IMR-90 (cell line): Measurements from ENCODE around the gene TBPL2. TPM values are rescaled to one million over a fixed set of nuclear protein-coding genes. Genes with fewer than 3 reads are reported as not detected.

Experiments
- ATAC-seq: fragments of 200-7000 bp; cut with Tn5 transposase; 2 replicates; pipeline ENCODE4 v1.9.1; 2020; ENCODE audit warnings: low read depth, mild to moderate bottlenecking, moderate library complexity
- BruUV-seq: library from RNA; stranded (reverse); fragments of 400-500 nt; replicated peaks from 2 replicates; lab custom pipeline; 2021; lab: Mats Ljungman, UMichigan
- CTCF ChIA-PET: fragments of 300-600 bp; formaldehyde crosslinking; extraction: SDS; loops from one replicate; lab custom pipeline; 2021; ENCODE audit warnings: antibody characterized with exemption; lab: Yijun Ruan, JAX
- POLR2A ChIA-PET: fragments of 300-600 bp; sonication (Branson Sonifier 250); formaldehyde crosslinking; loops from one replicate; lab custom pipeline; 2022; ENCODE audit warnings: antibody characterized with exemption; ENCODE audit not compliant: unreplicated experiment; lab: Charles Lee
- DNase-seq: peaks from one replicate; pipeline ENCODE4 v3.0.0; 2013
- H2AFZ ChIP-seq: replicated peaks from 2 replicates; pipeline ENCODE3; 2013; ENCODE audit warnings: low read length, mild to moderate bottlenecking; ENCODE audit not compliant: poor library complexity
- H2AK5ac ChIP-seq: 2 replicates; pipeline ENCODE4 v1.6.1; 2013; ENCODE audit warnings: low read depth, low read length, inconsistent platforms
- H2AK9ac ChIP-seq: replicated peaks from 2 replicates; pipeline ENCODE3; 2013; ENCODE audit warnings: mild to moderate bottlenecking, low read depth, low read length, moderate library complexity; ENCODE audit not compliant: poor library complexity
- H2BK120ac ChIP-seq: 2 replicates; pipeline ENCODE4 v1.6.1; 2013; ENCODE audit warnings: low read depth, low read length, inconsistent platforms
- H2BK15ac ChIP-seq: 3 replicates; pipeline ENCODE4 v1.6.1; 2013; ENCODE audit warnings: low read depth, low read length, inconsistent platforms
- H2BK20ac ChIP-seq: 2 replicates; pipeline ENCODE4 v1.6.1; 2013; ENCODE audit warnings: low read depth, mild to moderate bottlenecking, inconsistent platforms, low read length, moderate library complexity
- H2BK5ac ChIP-seq: 2 replicates; pipeline ENCODE4 v1.6.1; 2013; ENCODE audit warnings: mild to moderate bottlenecking, low read depth, low read length, inconsistent platforms; ENCODE audit not compliant: poor library complexity, severe bottlenecking
- H3K14ac ChIP-seq: replicated peaks from 2 replicates; pipeline ENCODE4 v1.6.1; 2013; ENCODE audit warnings: low read depth, low read length, inconsistent platforms
- H3K18ac ChIP-seq: 2 replicates; pipeline ENCODE4 v1.6.1; 2013; ENCODE audit warnings: low read depth, low read length, control low read depth
- H3K23ac ChIP-seq: 2 replicates; pipeline ENCODE4 v1.6.1; 2013; ENCODE audit warnings: low read depth, low read length, inconsistent platforms
- H3K27ac ChIP-seq: 2 replicates; pipeline ENCODE4 v1.5.1; 2013; ENCODE audit warnings: mild to moderate bottlenecking, control low read depth, low read length; ENCODE audit not compliant: insufficient read depth
- H3K27me3 ChIP-seq: 2 replicates; pipeline ENCODE4 v1.6.1; 2013; ENCODE audit warnings: low read length; ENCODE audit not compliant: control insufficient read depth, insufficient read depth
- H3K36me3 ChIP-seq: 2 replicates; pipeline ENCODE4 v1.6.1; 2013; ENCODE audit warnings: low read length, mixed read lengths; ENCODE audit not compliant: control insufficient read depth, insufficient read depth
- H3K4ac ChIP-seq: 2 replicates; pipeline ENCODE4 v1.6.1; 2013; ENCODE audit warnings: low read depth, low read length, inconsistent platforms
- H3K4me1 ChIP-seq: 2 replicates; pipeline ENCODE4 v1.6.1; 2013; ENCODE audit warnings: low read length, mixed read lengths; ENCODE audit not compliant: control insufficient read depth, insufficient read depth
- H3K4me2 ChIP-seq: 2 replicates; pipeline ENCODE4 v1.6.1; 2013; ENCODE audit warnings: low read depth, mild to moderate bottlenecking, control low read depth, low read length, moderate library complexity
- H3K4me3 ChIP-seq: 2 replicates; pipeline ENCODE4 v1.5.1; 2013; ENCODE audit warnings: low read depth, mild to moderate bottlenecking, control low read depth, low read length, moderate library complexity; ENCODE audit not compliant: insufficient read depth
- H3K56ac ChIP-seq: 2 replicates; pipeline ENCODE4 v1.6.1; 2013; ENCODE audit warnings: low read length, inconsistent platforms; ENCODE audit not compliant: insufficient read depth; ENCODE audit errors: extremely low read depth
- H3K79me1 ChIP-seq, 2 experiments: 2 replicates each; pipeline ENCODE4 v1.6.1; 2013; ENCODE audit warnings: low read length in 2 of 2, inconsistent platforms in 1 of 2, low read depth in 1 of 2
- H3K9ac ChIP-seq: 2 replicates; pipeline ENCODE4 v1.6.1; 2013; ENCODE audit warnings: low read depth, low read length, control low read depth
- H3K9me1 ChIP-seq: 2 replicates; pipeline ENCODE4 v1.6.1; 2013; ENCODE audit warnings: low read length, inconsistent platforms; ENCODE audit not compliant: insufficient read depth
- H3K9me3 ChIP-seq: 2 replicates; pipeline ENCODE4 v1.6.1; 2013; ENCODE audit warnings: low read length; ENCODE audit not compliant: control insufficient read depth, insufficient read depth
- H4K20me1 ChIP-seq: 2 replicates; pipeline ENCODE4 v1.6.1; 2013; ENCODE audit warnings: low read length, inconsistent platforms; ENCODE audit not compliant: insufficient read depth
- H4K5ac ChIP-seq: 2 replicates; pipeline ENCODE4 v1.6.1; 2013; ENCODE audit warnings: mild to moderate bottlenecking, low read depth, low read length, control low read depth
- H4K8ac ChIP-seq, 2 experiments: 2 replicates each; pipeline ENCODE4 v1.6.1; 2013; ENCODE audit warnings: low read depth in 2 of 2, low read length in 2 of 2, control low read depth in 1 of 2, inconsistent platforms in 1 of 2
- H4K91ac ChIP-seq: 2 replicates; pipeline ENCODE4 v1.6.1; 2013; ENCODE audit warnings: low read depth, low read length, inconsistent platforms; ENCODE audit not compliant: insufficient read depth
- CEBPB ChIP-seq: IDR thresholded peaks from 2 replicates; pipeline ENCODE4 v1.6.1; 2012; ENCODE audit warnings: low read depth, low read length, improper control_type of control experiment
- CHD1 ChIP-seq: IDR thresholded peaks from 2 replicates; pipeline ENCODE4 v1.6.1; 2012; ENCODE audit warnings: low read depth, low read length, improper control_type of control experiment
- CTCF ChIP-seq: conservative IDR thresholded peaks from 2 replicates; pipeline ENCODE4 v1.5.1; 2012; ENCODE audit warnings: mild to moderate bottlenecking, low read depth, low read length, improper control_type of control experiment
- MAFK ChIP-seq: IDR thresholded peaks from 2 replicates; pipeline ENCODE4 v1.6.1; 2012; ENCODE audit warnings: low read depth, low read length, improper control_type of control experiment
- MAZ ChIP-seq: IDR thresholded peaks from 2 replicates; pipeline ENCODE4 v1.6.1; 2012; ENCODE audit warnings: low read depth, mild to moderate bottlenecking, low read length, improper control_type of control experiment, moderate library complexity, borderline replicate concordance
- RAD21 ChIP-seq: IDR thresholded peaks from 2 replicates; pipeline ENCODE4 v1.6.1; 2012; ENCODE audit warnings: low read length, improper control_type of control experiment
- USF2 ChIP-seq: fragments of 150-350 bp; IDR thresholded peaks from 2 replicates; pipeline ENCODE4 v1.6.1; 2017; ENCODE audit warnings: mild to moderate bottlenecking, antibody characterized with exemption, low read length, low read depth
- WGBS, 2 experiments: methylation state at CpG; one replicate each; pipeline versions ENCODE4 v1.1.5 to v1.1.7; 2013; ENCODE audit warnings: missing lambda C conversion rate in 2 of 2; ENCODE audit not compliant: insufficient read length in 1 of 2; ENCODE audit errors: extremely low coverage in 2 of 2; 5-methylcytosine and 5-hydroxymethylcytosine counted together
- dilution Hi-C: fragments of 300-500 bp; cut with HindIII; formaldehyde crosslinking; loops from one replicate; pipeline ENCODE4 v1.14.3; 2018; ENCODE audit warnings: low sequenced_read_pairs; ENCODE audit not compliant: unreplicated experiment
- in situ Hi-C: fragments of 300-500 bp; cut with MboI; formaldehyde crosslinking; loops from 3 replicates; pipeline ENCODE4 v1.14.3; 2019; ENCODE audit warnings: low sequenced_read_pairs, inconsistent platforms, mixed read lengths
- intact Hi-C: fragments of 100-400 bp; cut with micrococcal nuclease; formaldehyde crosslinking; loops from 2 replicates; pipeline ENCODE4 v1.10.0; 2022
- polyA plus RNA-seq, 3 experiments: library from polyadenylated mRNA; depleted of rRNA; stranded (reverse); fragments of >200 nt; gene quantifications; 2 replicates each; pipeline ENCODE4 v1.2.3, GENCODE V29; 2012; ENCODE audit warnings: low replicate concordance in 1 of 3
- total RNA-seq: library from RNA; depleted of rRNA; stranded (reverse); fragments of >200 nt; gene quantifications from 2 replicates; pipeline ENCODE4 v1.2.3, GENCODE V29; 2012

Gene TBPL2
- total and polyA plus RNA-seq, 2 of the 4 experiments (the other 2 are of a cell fraction): not detected

- no peak for ATAC-seq
- Histone ChIP-seq H3K23ac (0 out of 2 replicates have a peak overlapping the region, but pooled peaks have one; percentile 45), H3K27ac (no peak overlapping the region), H3K4me1 (peaks cover 13% of the 10 kb centered on the region), H2BK120ac (peak overlapping the region; percentile 12; the same call in 1 of the 2 replicates), H4K91ac (no peak overlapping the region), H3K27me3 (no peaks in the 10 kb centered on the region), H3K18ac (peak overlapping the region; percentile 27; the same call in 1 of the 2 replicates), H3K4me2 (no peak overlapping the region), H4K20me1 (no peaks in the 10 kb centered on the region), H4K5ac (peak overlapping the region; percentile 15; the same call in 1 of the 2 replicates), H3K9me1 (peaks cover 13% of the 10 kb centered on the region), H3K79me1 (peaks cover 3 to 19% of the 10 kb centered on the region in 2 experiments; a peak in 2 of 4 replicates), H2AK9ac (no peak overlapping the region), H2BK15ac (peak overlapping the region; percentile 99; the same call in 2 of the 3 replicates), H3K56ac (no peak overlapping the region), H2AFZ (no peak overlapping the region), H3K4ac (no peak overlapping the region), H3K4me3 (no peak overlapping the region), H3K9ac (no peak overlapping the region), H3K14ac (0 out of 2 replicates have a peak overlapping the region, but pooled peaks have one; percentile 72), H2AK5ac (peak overlapping the region; percentile 95), H3K36me3 (peaks cover 35% of the 10 kb centered on the region), H2BK5ac (peak overlapping the region; percentile 53), H4K8ac (peak overlapping the region in 1 of 2 experiments; percentile 60; a peak in 2 of 4 replicates), H3K9me3 (no peaks in the 10 kb centered on the region), H2BK20ac (0 out of 2 replicates have a peak overlapping the region, but pooled peaks have one; percentile 85)
- TF ChIP-seq CEBPB (no peak), RAD21 (no peak), USF2 (no peak), MAFK (no peak), CHD1 (no peak), CTCF (no peak), MAZ (no peak)
- in situ Hi-C loops (no loop called here), dilution Hi-C loops (no loop called here), intact Hi-C loops (no loop called here)
- CTCF ChIA-PET: interaction anchor here (2.5 kb wide), 1 partner anchor 27 kb away, joined by 6 read pairs; no protein-coding TSS in a partner anchor
- DNase-seq: no peak
- WGBS, 2 experiments: no CpG with 5 or more reads among the region's 2 CpGs
- BruUV-seq: no TSS peak
- POLR2A ChIA-PET: no interaction called here
Observed at GRCh38 chr14:55381561-55381960, 58.9 kb downstream of the TBPL2 start.
